Measurements from ENCODE around the gene DOHH.

GRCh38 chr19:3492919-3493318, 7.6 kb downstream of the DOHH start:
- TF ChIP-seq CTCF (IDR thresholded peaks at IDR 0.05; ENCODE audit: low read length) (no peak), EZH2phosphoT487 (IDR thresholded peaks at IDR 0.05; ENCODE audit: low read length) (no peak)

Measured in MM.1S (cell line).